ENCODE data around the gene ZNF467.
A peak's percentile ranks its signal among the peaks of the same experiment; 100 is the strongest.

Gene ZNF467

DNA sequence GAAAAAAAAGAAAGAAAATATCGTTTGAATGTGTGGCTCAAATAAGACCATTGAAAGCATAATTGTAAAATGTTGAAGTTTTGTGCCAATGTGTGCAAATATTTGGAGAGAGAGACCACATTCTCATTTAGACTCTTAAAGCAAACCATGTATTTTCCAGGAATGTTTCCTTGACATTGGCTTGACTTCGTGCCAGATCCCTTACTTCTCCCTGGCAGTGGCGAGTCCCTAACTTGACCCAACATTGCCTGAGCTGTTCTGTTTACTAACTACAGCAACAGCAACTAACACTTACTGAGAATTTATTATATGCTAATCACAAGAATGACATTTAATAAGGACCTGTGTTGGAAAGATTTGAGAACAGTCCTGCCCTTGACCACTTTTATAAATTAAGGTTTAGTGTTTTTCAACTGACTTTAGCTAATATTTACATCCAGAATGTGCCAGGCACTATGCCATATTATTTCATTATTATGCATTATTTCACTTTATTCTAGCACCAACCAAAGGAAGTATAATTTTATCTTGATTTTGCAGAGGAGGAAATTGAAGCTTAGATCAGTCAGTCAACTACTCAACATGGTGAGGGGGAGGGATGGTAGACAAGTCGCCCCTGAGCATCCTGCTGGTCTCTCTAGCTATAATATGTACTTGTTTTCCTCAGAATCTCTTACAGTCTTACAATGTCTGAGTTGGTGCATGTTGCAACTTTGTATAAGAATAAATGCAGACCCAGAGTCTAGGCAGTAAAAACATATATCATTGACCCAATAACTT is 29.7 kb downstream of the ZNF467 start:
- H3K27ac ChIP-seq (ENCODE audit: low read length): no peak overlapping the region
- H3K36me3 ChIP-seq (ENCODE audit: insufficient read depth, low read length): no peaks in the 10 kb centered on the region
- ATAC-seq (ENCODE audit: insufficient read depth, low read depth): no peak
- TF ChIP-seq, protein P1, sequence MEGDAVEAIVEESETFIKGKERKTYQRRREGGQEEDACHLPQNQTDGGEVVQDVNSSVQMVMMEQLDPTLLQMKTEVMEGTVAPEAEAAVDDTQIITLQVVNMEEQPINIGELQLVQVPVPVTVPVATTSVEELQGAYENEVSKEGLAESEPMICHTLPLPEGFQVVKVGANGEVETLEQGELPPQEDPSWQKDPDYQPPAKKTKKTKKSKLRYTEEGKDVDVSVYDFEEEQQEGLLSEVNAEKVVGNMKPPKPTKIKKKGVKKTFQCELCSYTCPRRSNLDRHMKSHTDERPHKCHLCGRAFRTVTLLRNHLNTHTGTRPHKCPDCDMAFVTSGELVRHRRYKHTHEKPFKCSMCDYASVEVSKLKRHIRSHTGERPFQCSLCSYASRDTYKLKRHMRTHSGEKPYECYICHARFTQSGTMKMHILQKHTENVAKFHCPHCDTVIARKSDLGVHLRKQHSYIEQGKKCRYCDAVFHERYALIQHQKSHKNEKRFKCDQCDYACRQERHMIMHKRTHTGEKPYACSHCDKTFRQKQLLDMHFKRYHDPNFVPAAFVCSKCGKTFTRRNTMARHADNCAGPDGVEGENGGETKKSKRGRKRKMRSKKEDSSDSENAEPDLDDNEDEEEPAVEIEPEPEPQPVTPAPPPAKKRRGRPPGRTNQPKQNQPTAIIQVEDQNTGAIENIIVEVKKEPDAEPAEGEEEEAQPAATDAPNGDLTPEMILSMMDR (IDR thresholded peaks at IDR 0.05; ENCODE audit: borderline replicate concordance, extremely low read depth, low read length, poor library complexity, severe bottlenecking): no peak
- no peak for TF ChIP-seq EZH2 (IDR thresholded peaks at IDR 0.05; ENCODE audit: borderline replicate concordance, low read depth, low read length, severe bottlenecking)
- no peaks in the 10 kb centered on the region for H3K9me3 ChIP-seq (ENCODE audit: insufficient read depth, low read length, severe bottlenecking)
- no peak overlapping the region for H2AFZ ChIP-seq (ENCODE audit: low read depth, low read length)
- no peak for DNase-seq
- no peak overlapping the region for H3K4me3 ChIP-seq (ENCODE audit: low read depth in 1 of 2, low read length in 2 of 2)
- no peaks in the 10 kb centered on the region for H3K79me2 ChIP-seq (ENCODE audit: insufficient read depth, low read length)
- no peak overlapping the region for H3K9ac ChIP-seq (ENCODE audit: low read depth, low read length)
- peaks cover 14% of the 10 kb centered on the region for H3K4me1 ChIP-seq (ENCODE audit: insufficient read depth, low read length)
- no peak overlapping the region for H3K4me2 ChIP-seq (ENCODE audit: insufficient read depth, low read length)
- H4K20me1 ChIP-seq (ENCODE audit: insufficient read depth, low read length): no peaks in the 10 kb centered on the region; the same call in 1 of the 2 replicates
- peaks cover 23% of the 10 kb centered on the region for H3K27me3 ChIP-seq (ENCODE audit: insufficient read depth, low read length, poor library complexity)

DNA sequence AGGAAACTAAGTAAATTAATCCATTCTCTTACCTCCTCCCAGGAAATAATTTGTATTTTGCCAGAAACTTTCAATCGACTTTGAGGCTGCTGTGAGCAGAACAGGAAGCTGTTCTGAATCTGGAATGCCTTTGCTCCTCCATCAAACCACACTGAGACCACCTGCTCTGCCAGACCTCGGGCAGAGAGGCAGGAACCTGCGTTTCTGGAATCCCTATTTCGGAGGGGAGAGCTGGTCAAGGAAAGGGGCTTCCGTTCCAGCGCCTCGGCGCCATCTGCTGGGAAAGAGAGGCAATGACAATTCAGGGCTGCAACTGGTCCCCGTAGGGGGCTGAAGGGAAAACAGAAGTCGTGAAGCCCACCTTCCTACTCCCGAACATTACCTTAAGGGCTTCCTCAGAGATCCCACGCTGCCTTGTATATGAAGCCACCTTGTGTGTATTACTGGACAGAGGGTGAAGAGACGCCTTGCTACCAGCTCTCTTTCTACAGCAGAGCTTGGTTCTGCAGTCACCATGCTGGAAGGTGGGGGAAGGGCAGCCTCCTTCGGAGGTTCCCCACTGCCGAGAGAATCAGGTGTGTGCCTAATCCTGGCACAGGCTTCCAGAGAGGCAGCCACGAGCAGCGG is 31.2 kb downstream of the ZNF467 start:
- Histone ChIP-seq H3K4me2 (ENCODE audit: insufficient read depth, low read length) (peak overlapping the region; percentile 69), H3K4me3 (ENCODE audit: low read depth in 1 of 2, low read length in 2 of 2) (peak overlapping the region in 1 of 2 experiments; percentile 50; a peak in 2 of 4 replicates), H4K20me1 (ENCODE audit: insufficient read depth, low read length) (no peaks in the 10 kb centered on the region; the same call in 1 of the 2 replicates), H3K9ac (ENCODE audit: low read depth, low read length) (peak overlapping the region; percentile 28; the same call in 1 of the 2 replicates), H3K9me3 (ENCODE audit: insufficient read depth, low read length, severe bottlenecking) (no peaks in the 10 kb centered on the region), H3K27ac (ENCODE audit: low read length) (no peak overlapping the region), H2AFZ (ENCODE audit: low read depth, low read length) (peak overlapping the region; percentile 75), H3K79me2 (ENCODE audit: insufficient read depth, low read length) (no peaks in the 10 kb centered on the region), H3K27me3 (ENCODE audit: insufficient read depth, low read length, poor library complexity) (peaks cover 23% of the 10 kb centered on the region), H3K4me1 (ENCODE audit: insufficient read depth, low read length) (peaks cover 14% of the 10 kb centered on the region), H3K36me3 (ENCODE audit: insufficient read depth, low read length) (no peaks in the 10 kb centered on the region)
- DNase-seq (peak; percentile 72), ATAC-seq (ENCODE audit: insufficient read depth, low read depth) (peak; percentile 86)
- TF ChIP-seq, protein P1 (IDR thresholded peaks at IDR 0.05; ENCODE audit: borderline replicate concordance, extremely low read depth, low read length, poor library complexity, severe bottlenecking): peak; percentile 93
- no peak for TF ChIP-seq EZH2 (IDR thresholded peaks at IDR 0.05; ENCODE audit: borderline replicate concordance, low read depth, low read length, severe bottlenecking)

DNA sequence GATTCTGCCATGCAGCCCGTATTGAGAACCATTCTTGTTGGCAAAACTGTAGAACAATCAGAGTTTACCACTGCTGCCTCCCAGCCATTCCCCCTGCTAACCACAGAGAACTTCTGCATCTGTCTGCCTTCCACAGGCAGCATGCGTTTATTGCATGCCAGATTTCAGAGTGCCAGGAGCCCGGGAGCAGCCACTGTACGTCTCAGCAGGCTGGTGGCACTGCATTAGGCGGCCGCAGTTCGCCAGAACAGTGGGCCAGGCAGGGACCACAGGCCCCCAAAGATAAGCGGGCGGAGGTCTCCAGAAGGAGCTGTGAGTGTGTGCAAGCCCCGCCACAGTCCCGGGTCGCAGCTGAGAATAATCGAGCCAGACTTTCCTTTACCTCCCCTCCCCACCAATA is 31.8 kb downstream of the ZNF467 start:
- H4K20me1 ChIP-seq (ENCODE audit: insufficient read depth, low read length): no peaks in the 10 kb centered on the region; the same call in 1 of the 2 replicates
- H3K9ac ChIP-seq (ENCODE audit: low read depth, low read length): peak overlapping the region; percentile 28; the same call in 1 of the 2 replicates
- TF ChIP-seq, protein P1 (IDR thresholded peaks at IDR 0.05; ENCODE audit: borderline replicate concordance, extremely low read depth, low read length, poor library complexity, severe bottlenecking): no peak
- TF ChIP-seq EZH2 (IDR thresholded peaks at IDR 0.05; ENCODE audit: borderline replicate concordance, low read depth, low read length, severe bottlenecking): no peak
- H3K9me3 ChIP-seq (ENCODE audit: insufficient read depth, low read length, severe bottlenecking): no peaks in the 10 kb centered on the region
- peak overlapping the region; percentile 75 for H2AFZ ChIP-seq (ENCODE audit: low read depth, low read length)
- DNase-seq (peak; percentile 26), ATAC-seq (ENCODE audit: insufficient read depth, low read depth) (peak; percentile 73)
- peak overlapping the region; percentile 69 for H3K4me2 ChIP-seq (ENCODE audit: insufficient read depth, low read length)
- peaks cover 14% of the 10 kb centered on the region for H3K4me1 ChIP-seq (ENCODE audit: insufficient read depth, low read length)
- H3K36me3 ChIP-seq (ENCODE audit: insufficient read depth, low read length): no peaks in the 10 kb centered on the region
- H3K27me3 ChIP-seq (ENCODE audit: insufficient read depth, low read length, poor library complexity): peaks cover 25% of the 10 kb centered on the region
- no peak overlapping the region for H3K27ac ChIP-seq (ENCODE audit: low read length)
- H3K4me3 ChIP-seq (ENCODE audit: low read depth in 1 of 2, low read length in 2 of 2): peak overlapping the region in 1 of 2 experiments; percentile 50; a peak in 2 of 4 replicates
- H3K79me2 ChIP-seq (ENCODE audit: insufficient read depth, low read length): no peaks in the 10 kb centered on the region
